Spinal cord (tissue), 10 donors: Measurements from ENCODE around the gene TOP3B. TPM values are rescaled to one million over a fixed set of nuclear protein-coding genes. Genes with fewer than 3 reads are reported as not detected.

Source experiments
- DNase-seq, 6 donors: peaks; one replicate each; pipeline versions ENCODE4 v3.0.0 to v3.0.0-alpha.2; 2013 to 2015; ENCODE audit warnings: low spot score in 6 of 6, low read depth in 4 of 6
- H3K27ac ChIP-seq: one replicate; pipeline ENCODE4 v1.5.1; 2013; ENCODE audit warnings: low read depth, low read length, control low read depth
- H3K27me3 ChIP-seq: one replicate; pipeline ENCODE4 v1.6.1; 2013; ENCODE audit warnings: low read length; ENCODE audit not compliant: control insufficient read depth, insufficient read depth
- H3K36me3 ChIP-seq: one replicate; pipeline ENCODE4 v1.6.1; 2013; ENCODE audit warnings: low read length; ENCODE audit not compliant: control insufficient read depth, insufficient read depth
- H3K4me1 ChIP-seq: one replicate; pipeline ENCODE4 v1.6.1; 2013; ENCODE audit warnings: low read length; ENCODE audit not compliant: control insufficient read depth, insufficient read depth
- H3K4me3 ChIP-seq: one replicate; pipeline ENCODE4 v1.5.1; 2013; ENCODE audit warnings: low read depth, low read length, control low read depth
- H3K9me3 ChIP-seq: one replicate; pipeline ENCODE4 v1.6.1; 2013; ENCODE audit warnings: low read length; ENCODE audit not compliant: control insufficient read depth, insufficient read depth
- whole genome bisulfite sequencing: methylation state at CpG from one replicate; pipeline ENCODE4 v1.1.5; 2013; ENCODE audit warnings: missing lambda C conversion rate; ENCODE audit not compliant: insufficient coverage; 5-methylcytosine and 5-hydroxymethylcytosine counted together
- polyA plus RNA-seq, 2 donors: library from polyadenylated mRNA; unstranded; fragments of 120-200 nt; gene quantifications; one replicate each; pipeline ENCODE4 v1.2.1, GENCODE V29; 2013; ENCODE audit not compliant: insufficient read length in 2 of 2
- total RNA-seq, 2 donors: library from RNA; depleted of rRNA in 1 of 2; stranded (reverse); fragments of 120-200 nt in 1 of 2; fragments of >200 nt in 1 of 2; gene quantifications; one replicate each; pipeline versions ENCODE4 v1.2.3 to v1.2.4, GENCODE V29; 2013 to 2014
- donor health status: healthy.

TOP3B gene
- total and polyA plus RNA-seq, 4 donors: 11.5 to 25.8 (median 21.8) TPM

- Histone ChIP-seq H3K27me3 (peaks cover 3% of the 10 kb centered on the region), H3K36me3 (no peaks in the 10 kb centered on the region), H3K4me1 (no peaks in the 10 kb centered on the region), H3K9me3 (no peaks in the 10 kb centered on the region), H3K4me3 (no peak overlapping the region), H3K27ac (no peak overlapping the region)
- WGBS: no CpG with 5 or more reads among the region's 5 CpGs
- no peak for DNase-seq
Measured at GRCh38 chr22:21996175-21996720, 13.7 kb upstream of the TOP3B start.

- Histone ChIP-seq H3K27ac (no peak overlapping the region), H3K9me3 (no peaks in the 10 kb centered on the region), H3K36me3 (no peaks in the 10 kb centered on the region), H3K4me3 (no peak overlapping the region), H3K27me3 (peaks cover 3% of the 10 kb centered on the region), H3K4me1 (no peaks in the 10 kb centered on the region)
- 88% methylated on average over 3 of the region's 3 CpGs for WGBS
- DNase-seq: no peak
Measured at GRCh38 chr22:21995660-21996059, 13.1 kb upstream of the TOP3B start.

- no peak overlapping the region for H3K4me3 ChIP-seq
- no peak for DNase-seq
- no peak overlapping the region for H3K27ac ChIP-seq
- no peaks in the 10 kb centered on the region for H3K9me3 ChIP-seq
- 87% methylated on average over 3 of the region's 3 CpGs for WGBS
- no peaks in the 10 kb centered on the region for H3K27me3 ChIP-seq
- no peaks in the 10 kb centered on the region for H3K4me1 ChIP-seq
- H3K36me3 ChIP-seq: no peaks in the 10 kb centered on the region
Measured at GRCh38 chr22:21994881-21995444, 12.4 kb upstream of the TOP3B start.

GRCh38 chr22:21992593-21993237, 10.1 kb upstream of the TOP3B start:
- WGBS: 83% methylated on average over 7 of the region's 7 CpGs
- Histone ChIP-seq H3K36me3 (no peaks in the 10 kb centered on the region), H3K4me1 (no peaks in the 10 kb centered on the region), H3K27me3 (no peaks in the 10 kb centered on the region), H3K27ac (no peak overlapping the region), H3K9me3 (no peaks in the 10 kb centered on the region), H3K4me3 (no peak overlapping the region)
- no peak for DNase-seq

GRCh38 chr22:21991774-21992173, 9.2 kb upstream of the TOP3B start:
- Histone ChIP-seq H3K4me3 (no peak overlapping the region), H3K4me1 (no peaks in the 10 kb centered on the region), H3K27ac (no peak overlapping the region), H3K27me3 (no peaks in the 10 kb centered on the region), H3K36me3 (no peaks in the 10 kb centered on the region), H3K9me3 (no peaks in the 10 kb centered on the region)
- WGBS: 84% methylated on average over 3 of the region's 5 CpGs
- DNase-seq: no peak

GRCh38 chr22:21991304-21991596, 8.7 kb upstream of the TOP3B start:
- Histone ChIP-seq H3K27me3 (no peaks in the 10 kb centered on the region), H3K4me1 (no peaks in the 10 kb centered on the region), H3K27ac (no peak overlapping the region), H3K9me3 (no peaks in the 10 kb centered on the region), H3K36me3 (no peaks in the 10 kb centered on the region), H3K4me3 (no peak overlapping the region)
- DNase-seq: no peak
- 82% methylated on average over 6 of the region's 6 CpGs for WGBS

- Histone ChIP-seq H3K4me3 (no peak overlapping the region), H3K27ac (no peak overlapping the region), H3K4me1 (no peaks in the 10 kb centered on the region), H3K27me3 (no peaks in the 10 kb centered on the region), H3K9me3 (no peaks in the 10 kb centered on the region), H3K36me3 (no peaks in the 10 kb centered on the region)
- WGBS: 74% methylated on average over 16 of the region's 16 CpGs
- no peak for DNase-seq
Measured at GRCh38 chr22:21990445-21991303, 8.1 kb upstream of the TOP3B start.

GRCh38 chr22:21989049-21989448, 6.5 kb upstream of the TOP3B start:
- no peaks in the 10 kb centered on the region for H3K36me3 ChIP-seq
- H3K27ac ChIP-seq: no peak overlapping the region
- DNase-seq: peak in 1 of 6 donors; percentile 26
- H3K4me3 ChIP-seq: no peak overlapping the region
- WGBS: 71% methylated on average over 5 of the region's 6 CpGs
- no peaks in the 10 kb centered on the region for H3K27me3 ChIP-seq
- no peaks in the 10 kb centered on the region for H3K4me1 ChIP-seq
- no peaks in the 10 kb centered on the region for H3K9me3 ChIP-seq

- no peak for DNase-seq
- 96% methylated on average over 3 of the region's 5 CpGs for WGBS
- Histone ChIP-seq H3K4me1 (peaks cover 15% of the 10 kb centered on the region), H3K36me3 (peaks cover 2% of the 10 kb centered on the region), H3K27ac (no peak overlapping the region), H3K9me3 (no peaks in the 10 kb centered on the region), H3K4me3 (no peak overlapping the region), H3K27me3 (no peaks in the 10 kb centered on the region)
Measured at GRCh38 chr22:21985214-21985613, 2.6 kb upstream of the TOP3B start.
